ENCODE data around the gene OR2L8.

- TF ChIP-seq CTCF (IDR thresholded peaks at IDR 0.05) (no peak), POLR2AphosphoS5 (IDR thresholded peaks at IDR 0.05) (no peak)
These were observed 18.0 kb downstream of the OR2L8 start for GRCh38 chr1:247966532-247967204.

Measured in transverse colon (tissue), 4 donors.